OCI-LY7 (cell line): ENCODE data around the gene GPRASP2. TPM values are rescaled to one million over a fixed set of nuclear protein-coding genes. Genes with fewer than 3 reads are reported as not detected.
"Not testable (repeated sequence)": the region's sequence is repeated elsewhere in the genome, so short reads cannot be mapped to it uniquely, and the experiment has no call there.

ENCODE experiments used
- BruUV-seq: library from RNA; stranded (reverse); fragments of 400-500 nt; replicated peaks from 2 replicates; lab custom pipeline; 2021; lab: Mats Ljungman, UMichigan
- CTCF ChIA-PET: fragments of 300-600 bp; sonication (Branson Sonifier 250); formaldehyde crosslinking; loops from one replicate; lab custom pipeline; 2022; ENCODE audit warnings: antibody characterized with exemption; ENCODE audit not compliant: unreplicated experiment; lab: Charles Lee
- POLR2A ChIA-PET: fragments of 300-600 bp; sonication (Branson Sonifier 250); formaldehyde crosslinking; loops from one replicate; lab custom pipeline; 2022; ENCODE audit warnings: antibody characterized with exemption; lab: Charles Lee
- DNase-seq: peaks from one replicate; pipeline ENCODE4 v3.0.0-alpha.2; 2015; ENCODE audit warnings: low spot score
- H2AFZ ChIP-seq: fragments of 200-600 bp; sonication (generic), shearing (Covaris generic); 2 replicates; pipeline ENCODE4 v1.6.1; 2014; ENCODE audit warnings: mild to moderate bottlenecking, antibody characterized with exemption, low read length, moderate library complexity
- H3K27ac ChIP-seq: fragments of 200-600 bp; sonication (generic); 2 replicates; pipeline ENCODE4 v1.5.1; 2014; ENCODE audit warnings: mixed run types, low read depth, mild to moderate bottlenecking, moderate library complexity, low read length, inconsistent platforms; ENCODE audit not compliant: poor library complexity, severe bottlenecking
- H3K36me3 ChIP-seq: fragments of 200-600 bp; sonication (generic); 2 replicates; pipeline ENCODE4 v1.6.1; 2014; ENCODE audit warnings: mild to moderate bottlenecking, antibody characterized with exemption, low read length, moderate library complexity, mixed read lengths; ENCODE audit not compliant: insufficient read depth
- H3K4me1 ChIP-seq: fragments of 200-600 bp; sonication (generic); 2 replicates; pipeline ENCODE4 v1.5.1; 2014; ENCODE audit warnings: mild to moderate bottlenecking, low read length; ENCODE audit not compliant: insufficient read depth, poor library complexity, severe bottlenecking
- H3K4me2 ChIP-seq: fragments of 200-600 bp; sonication (generic); 2 replicates; pipeline ENCODE4 v1.6.1; 2014; ENCODE audit warnings: mild to moderate bottlenecking, low read length
- H3K4me3 ChIP-seq: fragments of 200-600 bp; sonication (generic); 2 replicates; pipeline ENCODE4 v1.5.1; 2014; ENCODE audit warnings: mild to moderate bottlenecking, low read depth, low read length; ENCODE audit not compliant: poor library complexity, severe bottlenecking
- H3K79me2 ChIP-seq: fragments of 200-600 bp; sonication (generic); 2 replicates; pipeline ENCODE4 v1.6.1; 2016; ENCODE audit warnings: low read depth, mild to moderate bottlenecking, low read length, moderate library complexity, mixed read lengths; ENCODE audit not compliant: insufficient read depth
- H3K9me2 ChIP-seq: fragments of 200-600 bp; sonication (generic); 2 replicates; pipeline ENCODE4 v1.6.1; 2016; ENCODE audit warnings: mild to moderate bottlenecking, low read length, mixed read lengths; ENCODE audit not compliant: insufficient read depth
- H3K9me3 ChIP-seq: fragments of 200-600 bp; sonication (generic); 2 replicates; pipeline ENCODE4 v1.6.1; 2014; ENCODE audit warnings: mild to moderate bottlenecking, mixed run types, low read length, mixed read lengths
- H4K20me1 ChIP-seq: fragments of 200-600 bp; sonication (generic); 2 replicates; pipeline ENCODE4 v1.6.1; 2014; ENCODE audit warnings: mild to moderate bottlenecking, antibody characterized with exemption, low read length, moderate library complexity, mixed read lengths; ENCODE audit not compliant: insufficient read depth
- CTCF ChIP-seq: fragments of 200-600 bp; sonication (generic); conservative IDR thresholded peaks from 2 replicates; pipeline ENCODE4 v1.5.1; 2014; ENCODE audit warnings: mild to moderate bottlenecking, antibody characterized with exemption, low read length, moderate library complexity, mixed read lengths
- EZH2phosphoT487 ChIP-seq: fragments of 200-600 bp; sonication (generic); IDR thresholded peaks from 2 replicates; pipeline ENCODE4 v1.6.1; 2018; ENCODE audit warnings: low read depth, borderline replicate concordance, mild to moderate bottlenecking, mixed run types, antibody characterized with exemption, low read length, moderate library complexity, mixed read lengths
- intact Hi-C: fragments of 100-400 bp; cut with micrococcal nuclease; formaldehyde crosslinking; loops from one replicate; pipeline ENCODE4 v1.10.0; 2022; ENCODE audit not compliant: unreplicated experiment
- total RNA-seq, 2 experiments: library from RNA; depleted of rRNA in 1 of 2; stranded (reverse); fragments of >200 nt in 1 of 2; shearing (Covaris generic) in 1 of 2; gene quantifications; 2 replicates each; pipeline ENCODE4 v1.2.3, GENCODE V29; 2014 to 2022

The GPRASP2 gene
- total RNA-seq, 2 experiments from 2014 or later, result 0.28 TPM; not detected in 1

- Histone ChIP-seq H3K79me2 (no peaks in the 10 kb centered on the region), H3K9me2 (no peaks in the 10 kb centered on the region), H3K4me1 (no peaks in the 10 kb centered on the region), H3K4me3 (no peak overlapping the region), H4K20me1 (no peaks in the 10 kb centered on the region), H3K4me2 (no peak overlapping the region), H3K27ac (no peak overlapping the region), H3K36me3 (no peaks in the 10 kb centered on the region), H2AFZ (no peak overlapping the region), H3K9me3 (no peaks in the 10 kb centered on the region)
- ChIA-PET CTCF (no interaction called here), POLR2A (no interaction called here)
- intact Hi-C loops, result no loop called here
- no peak for DNase-seq
- no TSS peak for BruUV-seq
- TF ChIP-seq CTCF (no peak), EZH2phosphoT487 (no peak)
Measured at GRCh38 chrX:102715967-102716366, 3.7 kb downstream of the GPRASP2 start.

- POLR2A ChIA-PET, result interaction anchor here (1.1 kb wide), 1 partner anchor 11 kb away, joined by 3 read pairs; no protein-coding TSS in a partner anchor
- Histone ChIP-seq H3K4me3 (no peak within 1 kb of the TSS), H3K9me2 (no peaks in the 10 kb centered on the region), H3K4me2 (peak within 1 kb of the TSS; percentile 16; the same call in 1 of the 2 replicates), H3K4me1 (no peaks in the 10 kb centered on the region), H4K20me1 (no peaks in the 10 kb centered on the region), H3K27ac (no peak within 1 kb of the TSS), H3K79me2 (no peaks in the 10 kb centered on the region), H3K36me3 (no peaks in the 10 kb centered on the region), H3K9me3 (no peaks in the 10 kb centered on the region), H2AFZ (no peak within 1 kb of the TSS)
- TF ChIP-seq EZH2phosphoT487, result no peak
- TF ChIP-seq CTCF, result no peak
- intact Hi-C loops, result no loop called here
- DNase-seq, result no peak
- no TSS peak for BruUV-seq
- CTCF ChIA-PET, result no interaction called here
Measured at GRCh38 chrX:102720237-102721168, 8.3 kb downstream of the GPRASP2 start, which contains the start of gene GPRASP3. GPRASP3 (plus strand) TSS chrX:102720743; CDS start chrX:102748996, 28,253 bp downstream.

- H3K79me2 ChIP-seq, H3K9me2 ChIP-seq, H3K36me3 ChIP-seq, H3K9me3 ChIP-seq, H3K4me3 ChIP-seq, BruUV-seq, intact Hi-C loops, H3K4me1 ChIP-seq, H4K20me1 ChIP-seq, H2AFZ ChIP-seq, H3K4me2 ChIP-seq, H3K27ac ChIP-seq, DNase-seq, CTCF ChIA-PET: not testable (repeated sequence)
- POLR2A ChIA-PET, result interaction anchor here (1.1 kb wide), 1 partner anchor 12 kb away, joined by 3 read pairs; no protein-coding TSS in a partner anchor
Measured at GRCh38 chrX:102721169-102721506, 8.9 kb downstream of the GPRASP2 start.
